ENCODE results near the gene C10orf120. TPM values are rescaled to one million over a fixed set of nuclear protein-coding genes. Genes with fewer than 3 reads are reported as not detected.
A peak's percentile ranks its signal among the peaks of the same experiment; 100 is the strongest.

Gene C10orf120
- total RNA-seq, 1 donor from 2014 or later = not detected

GRCh38 chr10:122660696-122661095, 39.0 kb downstream of the C10orf120 start:
- Mint-ChIP-seq H3K4me3 (ENCODE audit: unreplicated experiment) (no peak overlapping the region), H3K36me3 (ENCODE audit: low read depth, unreplicated experiment) (no peaks in the 10 kb centered on the region), H3K4me1 (ENCODE audit: unreplicated experiment) (peaks cover 17% of the 10 kb centered on the region), H3K27me3 (ENCODE audit: unreplicated experiment) (peaks cover under 1% of the 10 kb centered on the region), H3K27ac (ENCODE audit: unreplicated experiment) (peak overlapping the region; percentile 73), H3K9me3 (ENCODE audit: unreplicated experiment) (no peaks in the 10 kb centered on the region)
- no peak for DNase-seq (ENCODE audit: low spot score)
- TF ChIP-seq, protein P1, sequence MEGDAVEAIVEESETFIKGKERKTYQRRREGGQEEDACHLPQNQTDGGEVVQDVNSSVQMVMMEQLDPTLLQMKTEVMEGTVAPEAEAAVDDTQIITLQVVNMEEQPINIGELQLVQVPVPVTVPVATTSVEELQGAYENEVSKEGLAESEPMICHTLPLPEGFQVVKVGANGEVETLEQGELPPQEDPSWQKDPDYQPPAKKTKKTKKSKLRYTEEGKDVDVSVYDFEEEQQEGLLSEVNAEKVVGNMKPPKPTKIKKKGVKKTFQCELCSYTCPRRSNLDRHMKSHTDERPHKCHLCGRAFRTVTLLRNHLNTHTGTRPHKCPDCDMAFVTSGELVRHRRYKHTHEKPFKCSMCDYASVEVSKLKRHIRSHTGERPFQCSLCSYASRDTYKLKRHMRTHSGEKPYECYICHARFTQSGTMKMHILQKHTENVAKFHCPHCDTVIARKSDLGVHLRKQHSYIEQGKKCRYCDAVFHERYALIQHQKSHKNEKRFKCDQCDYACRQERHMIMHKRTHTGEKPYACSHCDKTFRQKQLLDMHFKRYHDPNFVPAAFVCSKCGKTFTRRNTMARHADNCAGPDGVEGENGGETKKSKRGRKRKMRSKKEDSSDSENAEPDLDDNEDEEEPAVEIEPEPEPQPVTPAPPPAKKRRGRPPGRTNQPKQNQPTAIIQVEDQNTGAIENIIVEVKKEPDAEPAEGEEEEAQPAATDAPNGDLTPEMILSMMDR (IDR thresholded peaks at IDR 0.05; ENCODE audit: unreplicated experiment) = no peak

DNA sequence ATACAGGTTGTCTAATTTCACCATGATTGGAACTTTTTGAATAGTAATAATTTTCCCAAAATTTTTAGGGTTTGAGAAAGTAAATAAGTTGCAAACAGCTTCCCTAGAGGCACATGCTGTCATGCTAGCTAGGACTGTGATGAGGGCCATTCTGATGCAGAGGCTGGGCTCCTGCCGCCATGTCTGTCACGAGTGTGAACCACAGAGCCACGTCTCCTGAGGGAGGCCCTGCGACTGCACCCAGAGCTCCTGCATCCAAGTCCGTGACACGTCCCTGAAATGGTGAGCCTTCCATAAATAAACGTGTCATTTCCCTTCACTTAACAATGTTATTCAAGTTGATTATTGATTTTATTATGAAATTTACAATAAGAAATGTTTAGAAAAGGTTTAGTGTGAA, 40.0 kb downstream of the C10orf120 start:
- H3K27me3 Mint-ChIP-seq (ENCODE audit: unreplicated experiment) = peaks cover 3% of the 10 kb centered on the region

GRCh38 chr10:122659126-122659525, 40.5 kb downstream of the C10orf120 start:
- no peak for DNase-seq (ENCODE audit: low spot score)
- Mint-ChIP-seq H3K36me3 (ENCODE audit: low read depth, unreplicated experiment) (no peaks in the 10 kb centered on the region), H3K4me1 (ENCODE audit: unreplicated experiment) (peaks cover 14% of the 10 kb centered on the region), H3K9me3 (ENCODE audit: unreplicated experiment) (no peaks in the 10 kb centered on the region), H3K27ac (ENCODE audit: unreplicated experiment) (no peak overlapping the region), H3K4me3 (ENCODE audit: unreplicated experiment) (no peak overlapping the region), H3K27me3 (ENCODE audit: unreplicated experiment) (peaks cover 3% of the 10 kb centered on the region)
- TF ChIP-seq, protein P1 (IDR thresholded peaks at IDR 0.05; ENCODE audit: unreplicated experiment) = no peak

More for the DNA sequence above, 40.0 kb downstream of the C10orf120 start:
- H3K4me1 Mint-ChIP-seq (ENCODE audit: unreplicated experiment) = peaks cover 14% of the 10 kb centered on the region
- TF ChIP-seq, protein P1 (IDR thresholded peaks at IDR 0.05; ENCODE audit: unreplicated experiment) = no peak
- no peak overlapping the region for H3K27ac Mint-ChIP-seq (ENCODE audit: unreplicated experiment)
- no peaks in the 10 kb centered on the region for H3K9me3 Mint-ChIP-seq (ENCODE audit: unreplicated experiment)
- no peak overlapping the region for H3K4me3 Mint-ChIP-seq (ENCODE audit: unreplicated experiment)
- no peaks in the 10 kb centered on the region for H3K36me3 Mint-ChIP-seq (ENCODE audit: low read depth, unreplicated experiment)
- DNase-seq (ENCODE audit: low spot score) = no peak

GRCh38 chr10:122658356-122659049, 41.1 kb downstream of the C10orf120 start:
- TF ChIP-seq, protein P1 (IDR thresholded peaks at IDR 0.05; ENCODE audit: unreplicated experiment) = no peak
- Mint-ChIP-seq H3K36me3 (ENCODE audit: low read depth, unreplicated experiment) (no peaks in the 10 kb centered on the region), H3K4me3 (ENCODE audit: unreplicated experiment) (no peak overlapping the region), H3K27ac (ENCODE audit: unreplicated experiment) (no peak overlapping the region), H3K4me1 (ENCODE audit: unreplicated experiment) (peaks cover 14% of the 10 kb centered on the region), H3K9me3 (ENCODE audit: unreplicated experiment) (no peaks in the 10 kb centered on the region), H3K27me3 (ENCODE audit: unreplicated experiment) (peaks cover 3% of the 10 kb centered on the region)
- DNase-seq (ENCODE audit: low spot score) = no peak

- Mint-ChIP-seq H3K27ac (ENCODE audit: unreplicated experiment) (no peak overlapping the region), H3K4me1 (ENCODE audit: unreplicated experiment) (peaks cover 14% of the 10 kb centered on the region), H3K4me3 (ENCODE audit: unreplicated experiment) (no peak overlapping the region), H3K36me3 (ENCODE audit: low read depth, unreplicated experiment) (no peaks in the 10 kb centered on the region), H3K9me3 (ENCODE audit: unreplicated experiment) (peaks cover 4% of the 10 kb centered on the region), H3K27me3 (ENCODE audit: unreplicated experiment) (peaks cover 3% of the 10 kb centered on the region)
- DNase-seq (ENCODE audit: low spot score) = no peak
- TF ChIP-seq, protein P1 (IDR thresholded peaks at IDR 0.05; ENCODE audit: unreplicated experiment) = no peak
Measured at GRCh38 chr10:122657729-122658128, 41.9 kb downstream of the C10orf120 start.

Data from endothelial cell (in vitro differentiated cells).